Cardiac muscle cell (in vitro differentiated cells and primary cell): ENCODE data around the gene ANAPC1. TPM values are rescaled to one million over a fixed set of nuclear protein-coding genes. Genes with fewer than 3 reads are reported as not detected.

Source experiments
- DNase-seq, 2 donors: peaks; one replicate each; pipeline versions ENCODE4 v3.0.0 to v3.0.0-alpha.2; 2010 to 2017; ENCODE audit warnings: low read depth in 1 of 2, low spot score in 1 of 2
- H3K27ac ChIP-seq: fragments of 200-600 bp; sonication (generic); 2 replicates; pipeline ENCODE4 v1.5.1; 2016
- H3K27me3 ChIP-seq: fragments of 200-600 bp; sonication (generic); 2 replicates; pipeline ENCODE4 v1.6.0; 2016; ENCODE audit warnings: control low read depth
- H3K36me3 ChIP-seq: fragments of 200-600 bp; sonication (generic); 2 replicates; pipeline ENCODE4 v1.5.1; 2016; ENCODE audit warnings: control low read depth
- H3K4me1 ChIP-seq: fragments of 200-600 bp; sonication (generic); 2 replicates; pipeline ENCODE4 v1.8.1; 2017; ENCODE audit warnings: low read depth, mild to moderate bottlenecking, mixed run types
- H3K4me3 ChIP-seq: fragments of 200-600 bp; sonication (generic); 2 replicates; pipeline ENCODE4 v1.5.1; 2016; ENCODE audit warnings: mild to moderate bottlenecking
- H3K9me3 ChIP-seq: fragments of 200-600 bp; sonication (generic); 2 replicates; pipeline ENCODE4 v1.5.1; 2017; ENCODE audit warnings: low read depth, mild to moderate bottlenecking, control low read depth
- CTCF ChIP-seq: IDR thresholded peaks from 2 replicates; pipeline ENCODE4 v1.5.1; 2012; ENCODE audit warnings: low read depth, mild to moderate bottlenecking, low read length
- polyA plus RNA-seq: library from polyadenylated mRNA; unstranded; fragments of >200 nt; fragmentation: Nextera tagmentation; extraction: Ambion mirVana; gene quantifications from 2 replicates; pipeline ENCODE4 v1.2.1, GENCODE V29; 2016
- total RNA-seq: library from RNA; depleted of rRNA; stranded (reverse); fragments of >200 nt; gene quantifications from 2 replicates; pipeline ENCODE4 v1.2.3, GENCODE V29; 2016

Gene ANAPC1
- total RNA-seq (48.0 and 59.3 TPM in 2 replicates), polyA plus RNA-seq (12.6 and 13.6 TPM in 2 replicates)

GRCh38 chr2:111883661-111884591 is at the start of gene ANAPC1:
TSS of gene ANAPC1 (minus strand) at chr2:111884193. CDS start at chr2:111880825, 3,368 bp downstream.
- H3K27me3 ChIP-seq: no peaks in the 10 kb centered on the region
- no peaks in the 10 kb centered on the region for H3K9me3 ChIP-seq
- DNase-seq: peak; percentile 83 to 93
- peaks cover 3% of the 10 kb centered on the region for H3K4me1 ChIP-seq
- peak within 1 kb of the TSS; percentile 94 for H3K4me3 ChIP-seq
- H3K27ac ChIP-seq: peak within 1 kb of the TSS; percentile 92
- H3K36me3 ChIP-seq: peaks cover 2% of the 10 kb centered on the region
- TF ChIP-seq CTCF: no peak

- no peak for DNase-seq
- H3K27me3 ChIP-seq: no peaks in the 10 kb centered on the region
- no peaks in the 10 kb centered on the region for H3K9me3 ChIP-seq
- no peak for TF ChIP-seq CTCF
- no peaks in the 10 kb centered on the region for H3K4me1 ChIP-seq
- no peak overlapping the region for H3K4me3 ChIP-seq
- H3K27ac ChIP-seq: no peak overlapping the region
- H3K36me3 ChIP-seq: no peaks in the 10 kb centered on the region
Observed at GRCh38 chr2:111932841-111933291, 48.9 kb upstream of the ANAPC1 start.

GRCh38 chr2:111930875-111931274 is 46.9 kb upstream of the ANAPC1 start:
- Histone ChIP-seq H3K27ac (no peak overlapping the region), H3K9me3 (no peaks in the 10 kb centered on the region), H3K4me1 (no peaks in the 10 kb centered on the region), H3K4me3 (no peak overlapping the region), H3K27me3 (no peaks in the 10 kb centered on the region), H3K36me3 (no peaks in the 10 kb centered on the region)
- no peak for TF ChIP-seq CTCF
- DNase-seq: peak in 1 of 2 donors; percentile 61

GRCh38 chr2:111930409-111930808 is 46.4 kb upstream of the ANAPC1 start:
- H3K27ac ChIP-seq: no peak overlapping the region
- no peak overlapping the region for H3K4me3 ChIP-seq
- DNase-seq: no peak
- H3K27me3 ChIP-seq: no peaks in the 10 kb centered on the region
- no peak for TF ChIP-seq CTCF
- no peaks in the 10 kb centered on the region for H3K36me3 ChIP-seq
- no peaks in the 10 kb centered on the region for H3K4me1 ChIP-seq
- no peaks in the 10 kb centered on the region for H3K9me3 ChIP-seq

- H3K36me3 ChIP-seq: no peaks in the 10 kb centered on the region
- H3K27ac ChIP-seq: no peak overlapping the region
- DNase-seq: no peak
- no peaks in the 10 kb centered on the region for H3K27me3 ChIP-seq
- no peak for TF ChIP-seq CTCF
- no peak overlapping the region for H3K4me3 ChIP-seq
- H3K4me1 ChIP-seq: no peaks in the 10 kb centered on the region
- no peaks in the 10 kb centered on the region for H3K9me3 ChIP-seq
Observed at GRCh38 chr2:111927723-111928122, 43.7 kb upstream of the ANAPC1 start.
